Large intestine (tissue), 3 donors: Measurements from ENCODE around the gene SDHB. TPM values are rescaled to one million over a fixed set of nuclear protein-coding genes. Genes with fewer than 3 reads are reported as not detected.

Experiments used
- DNase-seq, 2 donors: peaks; one replicate each; pipeline versions ENCODE4 v3.0.0 to v3.0.0-alpha.2; 2013
- H3K27ac ChIP-seq: one replicate; pipeline ENCODE4 v1.5.1; 2013; ENCODE audit warnings: low read length
- H3K27me3 ChIP-seq: 2 replicates; pipeline ENCODE4 v1.6.1; 2013; ENCODE audit warnings: low read length; ENCODE audit not compliant: control insufficient read depth, insufficient read depth
- H3K36me3 ChIP-seq: 2 replicates; pipeline ENCODE4 v1.6.1; 2013; ENCODE audit warnings: low read length; ENCODE audit not compliant: control insufficient read depth, insufficient read depth
- H3K4me1 ChIP-seq: one replicate; pipeline ENCODE4 v1.6.1; 2013; ENCODE audit warnings: low read length; ENCODE audit not compliant: control insufficient read depth, insufficient read depth
- H3K4me3 ChIP-seq: one replicate; pipeline ENCODE4 v1.5.1; 2013; ENCODE audit warnings: low read length
- H3K9me3 ChIP-seq: one replicate; pipeline ENCODE4 v1.6.1; 2013; ENCODE audit warnings: mild to moderate bottlenecking, low read depth, low read length, moderate library complexity; ENCODE audit not compliant: control insufficient read depth
- WGBS: methylation state at CpG from one replicate; pipeline ENCODE4 v1.1.5; 2013; ENCODE audit warnings: low lambda C conversion rate; ENCODE audit not compliant: insufficient coverage; 5-methylcytosine and 5-hydroxymethylcytosine counted together
- polyA plus RNA-seq: library from polyadenylated mRNA; unstranded; fragments of 120-200 nt; gene quantifications from one replicate; pipeline ENCODE4 v1.2.1, GENCODE V29; 2013

SDHB gene
- polyA plus RNA-seq, 1 donor = 122 TPM

DNA sequence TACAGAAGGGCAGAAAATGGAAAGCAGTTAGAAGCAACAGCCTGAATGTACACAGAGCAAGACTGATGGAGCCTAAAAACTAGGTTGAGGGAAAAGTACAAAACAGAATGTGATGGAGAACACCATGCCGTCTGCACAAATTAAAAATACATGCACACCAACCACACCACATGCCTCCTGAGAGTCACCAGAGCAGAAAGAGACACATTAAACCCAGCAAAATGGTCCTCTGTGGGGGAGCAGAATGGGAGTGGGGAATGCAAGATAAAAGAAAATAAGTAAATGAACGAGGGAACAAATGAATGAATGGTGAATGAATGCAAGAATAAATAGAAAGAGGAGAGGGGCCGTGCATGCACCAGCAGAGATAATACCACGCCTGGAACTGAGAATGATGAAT is 41.3 kb upstream of the SDHB start:
- no peak for DNase-seq

DNA sequence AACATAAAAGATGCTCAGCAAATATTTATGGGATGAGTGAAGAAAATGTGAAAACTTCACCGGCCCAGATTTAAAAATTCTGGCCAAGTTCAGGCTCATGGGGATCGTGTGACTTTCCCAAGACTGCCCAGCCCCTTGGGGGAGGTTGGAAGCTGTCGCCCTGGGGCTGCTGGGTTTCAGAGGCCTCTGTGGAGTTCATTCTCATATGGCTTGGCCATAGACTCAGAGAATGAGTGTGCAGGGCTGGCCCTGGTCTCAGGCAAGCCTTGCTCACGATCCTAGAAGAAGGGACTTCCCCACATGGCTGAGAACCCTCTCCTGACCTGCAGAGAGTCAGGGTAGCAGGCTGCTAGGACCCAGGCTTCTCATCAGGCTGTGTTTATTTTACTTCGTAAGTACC is 40.8 kb upstream of the SDHB start:
- no peaks in the 10 kb centered on the region for H3K9me3 ChIP-seq
- H3K36me3 ChIP-seq = peaks cover 47% of the 10 kb centered on the region
- H3K27ac ChIP-seq = no peak overlapping the region
- H3K27me3 ChIP-seq = no peaks in the 10 kb centered on the region
- peaks cover 4% of the 10 kb centered on the region for H3K4me1 ChIP-seq
- DNase-seq = no peak
- 80% methylated on average over 1 of the region's 5 CpGs for WGBS
- no peak overlapping the region for H3K4me3 ChIP-seq

More for the DNA sequence above, 41.3 kb upstream of the SDHB start:
- 52% methylated on average over 3 of the region's 4 CpGs for WGBS
- Histone ChIP-seq H3K27me3 (no peaks in the 10 kb centered on the region), H3K4me1 (peaks cover 4% of the 10 kb centered on the region), H3K4me3 (no peak overlapping the region), H3K27ac (no peak overlapping the region), H3K36me3 (peaks cover 50% of the 10 kb centered on the region), H3K9me3 (no peaks in the 10 kb centered on the region)

DNA sequence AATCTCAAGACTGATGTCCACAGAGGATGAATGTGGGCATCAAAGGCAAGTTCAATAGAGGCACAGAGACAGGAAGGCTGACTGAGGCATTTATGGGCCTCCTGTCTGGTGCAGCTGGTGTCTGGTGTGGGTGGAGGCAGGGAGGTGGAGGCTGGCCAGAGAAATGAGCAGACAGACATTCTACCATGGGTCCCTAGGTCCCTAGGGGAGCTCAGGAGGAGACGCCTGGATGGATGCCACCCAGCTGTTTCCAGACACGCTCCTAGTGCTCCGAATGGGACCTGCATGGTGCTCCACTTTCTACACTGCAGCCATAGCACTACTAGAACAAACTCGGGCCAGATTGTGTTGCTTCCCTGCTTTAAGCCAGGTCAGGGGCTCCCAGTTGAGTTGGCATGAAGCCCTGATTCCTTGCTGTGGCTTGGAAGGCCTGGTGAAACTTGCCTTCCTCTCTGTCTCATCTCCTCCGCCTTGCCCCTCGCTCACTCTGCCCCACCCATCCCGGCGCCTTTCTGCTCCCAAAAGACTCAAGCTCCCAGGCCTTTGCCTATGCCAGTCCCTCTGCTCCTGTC is 40.1 kb upstream of the SDHB start:
- Histone ChIP-seq H3K36me3 (peaks cover 47% of the 10 kb centered on the region), H3K27ac (no peak overlapping the region), H3K27me3 (no peaks in the 10 kb centered on the region), H3K4me3 (no peak overlapping the region), H3K4me1 (peaks cover 4% of the 10 kb centered on the region), H3K9me3 (no peaks in the 10 kb centered on the region)
- DNase-seq = no peak
- no CpG with 5 or more reads among the region's 8 CpGs for WGBS

DNA sequence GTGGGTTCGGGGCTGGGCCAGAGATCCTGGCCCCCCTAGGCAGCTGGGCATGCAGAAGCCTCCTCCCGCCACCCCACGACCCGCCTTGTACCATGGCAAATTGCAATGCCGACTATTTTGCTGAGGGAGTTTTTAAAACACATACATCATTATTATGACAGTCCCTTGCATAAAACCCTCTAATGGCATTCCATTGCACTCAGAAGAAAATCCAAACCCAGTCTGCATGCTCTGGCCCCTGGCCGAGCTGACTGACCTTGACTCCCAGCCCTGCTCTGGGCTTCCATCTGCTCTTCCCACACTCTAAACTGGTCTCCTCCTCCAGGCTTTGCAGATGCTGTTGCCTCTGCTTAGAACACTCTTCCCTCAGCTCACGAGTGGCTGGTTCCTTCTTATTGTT is 37.4 kb upstream of the SDHB start:
- Histone ChIP-seq H3K9me3 (no peaks in the 10 kb centered on the region), H3K36me3 (peaks cover 46% of the 10 kb centered on the region), H3K4me1 (no peaks in the 10 kb centered on the region), H3K27ac (no peak overlapping the region), H3K27me3 (no peaks in the 10 kb centered on the region), H3K4me3 (no peak overlapping the region)
- DNase-seq = no peak
- WGBS = no CpG with 5 or more reads among the region's 7 CpGs

DNA sequence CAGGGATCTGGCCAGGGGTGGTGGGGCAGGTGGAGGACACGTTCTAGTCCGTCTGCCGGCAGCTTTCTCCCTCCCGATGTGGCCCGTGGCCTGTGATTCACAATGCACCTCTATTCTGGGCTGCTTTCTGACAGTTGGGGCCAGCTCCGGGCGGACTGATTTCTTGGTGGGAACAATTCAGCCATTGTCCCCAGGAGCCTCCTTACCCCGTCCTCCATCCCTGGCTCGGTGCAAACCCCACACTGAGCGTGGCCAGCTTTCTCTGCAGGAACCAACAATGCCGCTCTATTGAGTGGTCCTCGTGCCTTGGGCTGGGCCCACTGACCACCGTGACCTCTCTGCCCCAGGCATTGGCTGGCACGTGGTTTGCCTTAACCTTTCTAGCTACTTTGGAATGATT is 35.7 kb upstream of the SDHB start:
- no peak overlapping the region for H3K4me3 ChIP-seq
- H3K27me3 ChIP-seq = no peaks in the 10 kb centered on the region
- no peaks in the 10 kb centered on the region for H3K4me1 ChIP-seq
- H3K36me3 ChIP-seq = peaks cover 36% of the 10 kb centered on the region
- H3K9me3 ChIP-seq = no peaks in the 10 kb centered on the region
- no peak for DNase-seq
- WGBS = no CpG with 5 or more reads among the region's 14 CpGs
- H3K27ac ChIP-seq = no peak overlapping the region

DNA sequence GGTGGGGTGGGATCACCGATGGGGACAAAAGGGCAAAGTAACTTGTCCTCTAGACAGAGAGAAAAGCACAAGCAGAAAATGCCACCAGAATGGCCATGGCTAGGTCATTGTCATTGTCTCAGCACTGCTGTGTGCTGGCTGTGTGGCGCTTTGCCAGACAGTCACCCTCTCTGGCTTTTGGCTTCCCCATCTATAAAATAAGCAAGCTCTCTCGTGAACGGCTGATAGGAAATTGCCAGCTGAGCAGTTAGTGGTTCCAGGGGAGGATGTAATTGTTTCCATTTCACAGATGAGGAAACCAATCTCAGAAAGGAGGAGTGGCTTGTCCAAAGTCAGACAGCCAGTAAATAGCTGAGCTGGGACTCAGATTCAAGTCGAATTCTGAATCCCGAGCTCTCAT is 32.9 kb upstream of the SDHB start:
- DNase-seq = no peak

DNA sequence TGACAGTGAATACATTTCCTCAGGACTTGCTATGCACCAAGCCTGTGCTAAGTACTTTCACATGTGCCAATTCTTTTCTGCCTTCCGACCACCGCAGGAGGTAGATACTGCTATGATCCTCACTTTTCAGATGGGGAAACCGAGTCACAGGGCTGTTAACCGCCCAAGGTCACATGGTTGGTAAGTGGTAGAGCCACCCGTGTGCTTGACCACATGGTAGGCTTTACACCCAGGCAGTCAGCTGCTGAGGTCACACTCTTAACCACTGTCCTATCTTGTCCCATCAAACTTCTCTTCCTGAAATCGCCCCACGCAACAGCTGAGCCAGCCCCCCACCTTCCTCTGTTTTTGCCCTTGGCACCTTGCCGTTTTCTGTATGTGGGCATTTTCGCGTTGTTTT is 31.0 kb upstream of the SDHB start:
- no peak overlapping the region for H3K27ac ChIP-seq
- H3K27me3 ChIP-seq = no peaks in the 10 kb centered on the region
- 92% methylated on average over 2 of the region's 10 CpGs for WGBS
- no peaks in the 10 kb centered on the region for H3K4me1 ChIP-seq
- peaks cover 25% of the 10 kb centered on the region for H3K36me3 ChIP-seq
- H3K4me3 ChIP-seq = no peak overlapping the region
- no peak for DNase-seq
- H3K9me3 ChIP-seq = no peaks in the 10 kb centered on the region

More for the DNA sequence above, 32.9 kb upstream of the SDHB start:
- H3K27ac ChIP-seq = no peak overlapping the region
- no peaks in the 10 kb centered on the region for H3K27me3 ChIP-seq
- H3K4me1 ChIP-seq = no peaks in the 10 kb centered on the region
- H3K9me3 ChIP-seq = no peaks in the 10 kb centered on the region
- no CpG with 5 or more reads among the region's 6 CpGs for WGBS
- no peak overlapping the region for H3K4me3 ChIP-seq
- H3K36me3 ChIP-seq = peaks cover 26% of the 10 kb centered on the region

DNA sequence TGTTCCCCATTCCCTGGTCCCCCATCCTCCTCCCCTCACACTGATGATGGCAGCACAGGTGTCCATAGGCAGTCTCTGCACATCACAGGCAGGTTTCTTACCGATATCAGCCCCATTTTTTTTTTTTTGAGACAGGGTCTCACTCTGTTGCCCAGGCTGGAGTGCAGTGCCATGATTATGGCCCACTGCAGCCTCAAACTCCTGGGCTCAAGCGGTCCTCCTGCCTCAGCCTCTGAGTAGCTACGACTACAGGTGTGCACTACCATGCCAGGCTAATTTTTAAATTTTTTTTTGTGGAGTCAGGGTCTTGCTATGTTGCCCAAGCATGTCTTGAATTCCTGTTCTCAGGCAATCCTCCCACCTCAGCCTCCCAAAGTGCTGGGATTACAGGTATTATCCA is 28.9 kb upstream of the SDHB start:
- Histone ChIP-seq H3K27ac (no peak overlapping the region), H3K4me3 (no peak overlapping the region)

DNA sequence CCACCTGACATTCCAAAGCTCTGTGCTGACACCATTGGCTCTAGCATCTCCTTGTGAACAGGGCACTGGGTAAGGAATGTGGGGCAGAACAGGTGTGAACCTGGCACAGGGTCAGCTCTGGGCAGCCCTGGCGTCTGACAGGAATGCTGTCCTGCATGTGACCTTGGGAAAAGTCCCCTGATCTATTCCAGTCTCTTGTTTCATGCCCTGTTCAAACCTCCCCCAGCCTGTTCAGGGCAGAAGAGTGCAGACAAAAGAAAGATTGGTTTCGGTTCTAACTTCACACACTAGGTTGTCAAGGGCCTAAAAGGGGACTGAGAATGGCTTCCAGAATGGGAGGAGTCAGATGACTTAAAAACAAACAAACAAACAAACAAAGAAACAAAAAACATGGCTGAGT is 27.6 kb upstream of the SDHB start:
- H3K27ac ChIP-seq = no peak overlapping the region

More for the DNA sequence above, 28.9 kb upstream of the SDHB start:
- WGBS = no CpG with 5 or more reads among the region's 3 CpGs
- H3K4me1 ChIP-seq = no peaks in the 10 kb centered on the region
- DNase-seq = no peak
- no peaks in the 10 kb centered on the region for H3K9me3 ChIP-seq
- H3K36me3 ChIP-seq = peaks cover 26% of the 10 kb centered on the region
- no peaks in the 10 kb centered on the region for H3K27me3 ChIP-seq

DNA sequence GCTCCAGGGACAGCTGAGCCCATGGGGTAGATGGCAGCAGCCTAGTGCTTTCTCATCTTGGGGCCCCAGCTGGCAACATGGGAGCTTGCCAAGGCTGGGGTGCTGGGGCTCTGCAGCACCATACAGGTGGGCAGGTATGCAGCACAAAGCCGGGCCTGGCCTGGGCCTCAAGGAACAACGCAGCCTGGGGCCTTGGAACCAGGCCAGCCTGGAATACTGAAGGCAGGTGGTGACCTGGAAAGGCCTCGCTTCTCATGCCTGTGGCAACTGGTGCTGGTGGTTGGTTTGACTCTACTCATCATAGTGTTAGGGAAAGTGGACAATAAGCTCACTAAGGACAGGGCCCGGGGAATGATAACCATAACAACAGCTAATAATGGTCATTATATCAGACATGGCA is 27.0 kb upstream of the SDHB start:
- Histone ChIP-seq H3K4me3 (no peak overlapping the region), H3K4me1 (no peaks in the 10 kb centered on the region), H3K9me3 (no peaks in the 10 kb centered on the region), H3K27ac (no peak overlapping the region), H3K27me3 (no peaks in the 10 kb centered on the region), H3K36me3 (peaks cover 34% of the 10 kb centered on the region)
- WGBS = no CpG with 5 or more reads among the region's 4 CpGs
- no peak for DNase-seq

More for the DNA sequence above, 27.6 kb upstream of the SDHB start:
- no peak for DNase-seq
- Histone ChIP-seq H3K36me3 (peaks cover 35% of the 10 kb centered on the region), H3K27me3 (no peaks in the 10 kb centered on the region), H3K4me3 (no peak overlapping the region), H3K4me1 (no peaks in the 10 kb centered on the region), H3K9me3 (no peaks in the 10 kb centered on the region)
- WGBS = 100% methylated on average over 1 of the region's 2 CpGs

DNA sequence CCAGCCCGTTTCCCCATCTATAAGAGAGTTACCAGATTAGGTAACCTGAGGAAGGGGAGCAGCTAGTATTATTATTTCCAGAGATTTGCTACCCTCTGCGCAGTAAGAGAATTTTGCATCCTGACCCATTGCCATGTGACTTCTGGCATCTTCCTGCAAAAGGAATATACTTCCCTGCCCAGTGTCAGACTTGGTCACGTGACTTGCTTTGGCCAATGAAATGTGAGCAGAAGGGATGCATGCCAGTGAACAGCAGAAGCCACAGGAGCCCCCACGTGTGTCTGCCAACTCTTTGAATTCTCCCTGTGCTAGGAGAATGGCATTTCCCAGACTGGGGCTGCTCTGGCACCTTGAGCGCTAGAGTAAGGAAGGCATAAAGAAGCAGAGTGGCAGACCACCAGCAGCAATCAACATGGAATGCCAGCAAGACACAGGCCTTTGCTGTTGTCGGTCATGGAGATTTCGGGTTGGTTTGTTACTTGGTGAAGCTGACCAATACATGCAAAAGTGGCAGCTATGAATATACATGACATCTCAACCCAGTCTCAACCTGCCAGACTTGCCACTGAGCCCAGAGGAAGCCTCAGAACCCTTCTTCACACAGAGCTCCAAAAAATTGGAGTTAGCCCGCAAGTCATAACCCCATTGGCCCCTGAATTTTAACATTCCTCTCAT is 26.4 kb upstream of the SDHB start:
- H3K27ac ChIP-seq = no peak overlapping the region
- peaks cover 36% of the 10 kb centered on the region for H3K36me3 ChIP-seq
- no peak overlapping the region for H3K4me3 ChIP-seq
- no peaks in the 10 kb centered on the region for H3K27me3 ChIP-seq
- no CpG with 5 or more reads among the region's 8 CpGs for WGBS
- DNase-seq = no peak
- no peaks in the 10 kb centered on the region for H3K9me3 ChIP-seq
- H3K4me1 ChIP-seq = no peaks in the 10 kb centered on the region
